Measurements from ENCODE around the gene CEACAM3. TPM values are rescaled to one million over a fixed set of nuclear protein-coding genes. Genes with fewer than 3 reads are reported as not detected.

CEACAM3 gene
- total and polyA plus RNA-seq, 9 of the 15 experiments (the other 6 are each of a cell fraction or from before 2014, with no cell fraction given) = not detected

DNA sequence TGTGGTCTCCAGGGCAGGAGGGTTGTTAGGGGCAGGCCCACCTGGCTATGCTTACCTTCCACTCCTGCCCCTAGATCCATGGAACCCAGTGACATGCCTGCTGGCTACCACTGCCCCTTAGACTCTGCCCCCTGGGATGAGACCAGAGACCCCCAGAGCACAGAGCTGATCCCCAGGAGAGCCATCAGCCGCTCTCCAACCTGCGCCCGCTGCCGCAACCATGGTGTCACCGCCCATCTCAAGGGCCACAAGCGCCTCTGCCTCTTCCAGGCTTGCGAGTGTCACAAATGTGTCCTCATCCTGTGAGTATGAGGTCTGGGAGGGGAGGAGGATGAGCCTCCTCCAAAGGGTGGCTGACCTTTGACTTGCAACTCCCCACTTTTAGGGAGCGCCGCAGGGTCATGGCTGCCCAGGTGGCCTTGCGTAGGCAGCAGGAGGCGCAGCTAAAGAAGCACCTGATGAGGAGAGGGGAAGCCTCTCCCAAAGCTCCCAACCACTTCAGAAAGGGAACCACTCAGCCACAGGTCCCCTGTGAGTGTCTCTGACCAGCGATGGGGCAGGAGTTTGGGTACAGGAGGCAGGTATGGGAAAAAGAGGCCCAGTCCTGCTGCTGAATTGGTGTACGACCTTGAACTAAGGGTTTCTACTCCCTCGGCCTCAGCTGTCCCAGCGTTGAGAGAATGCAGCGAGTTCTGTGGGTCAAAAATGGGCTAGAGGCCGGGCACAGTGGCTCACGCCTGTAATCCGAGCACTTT, 51.1 kb downstream of the CEACAM3 start (continued):
- TF ChIP-seq, protein P1, sequence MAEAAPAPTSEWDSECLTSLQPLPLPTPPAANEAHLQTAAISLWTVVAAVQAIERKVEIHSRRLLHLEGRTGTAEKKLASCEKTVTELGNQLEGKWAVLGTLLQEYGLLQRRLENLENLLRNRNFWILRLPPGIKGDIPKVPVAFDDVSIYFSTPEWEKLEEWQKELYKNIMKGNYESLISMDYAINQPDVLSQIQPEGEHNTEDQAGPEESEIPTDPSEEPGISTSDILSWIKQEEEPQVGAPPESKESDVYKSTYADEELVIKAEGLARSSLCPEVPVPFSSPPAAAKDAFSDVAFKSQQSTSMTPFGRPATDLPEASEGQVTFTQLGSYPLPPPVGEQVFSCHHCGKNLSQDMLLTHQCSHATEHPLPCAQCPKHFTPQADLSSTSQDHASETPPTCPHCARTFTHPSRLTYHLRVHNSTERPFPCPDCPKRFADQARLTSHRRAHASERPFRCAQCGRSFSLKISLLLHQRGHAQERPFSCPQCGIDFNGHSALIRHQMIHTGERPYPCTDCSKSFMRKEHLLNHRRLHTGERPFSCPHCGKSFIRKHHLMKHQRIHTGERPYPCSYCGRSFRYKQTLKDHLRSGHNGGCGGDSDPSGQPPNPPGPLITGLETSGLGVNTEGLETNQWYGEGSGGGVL (CRISPR knock-in tag; IDR thresholded peaks at IDR 0.05) = no peak
- no peak for TF ChIP-seq NCOA4 (IDR thresholded peaks at IDR 0.05; ENCODE audit: partially characterized antibody)
- TF ChIP-seq, protein P2, sequence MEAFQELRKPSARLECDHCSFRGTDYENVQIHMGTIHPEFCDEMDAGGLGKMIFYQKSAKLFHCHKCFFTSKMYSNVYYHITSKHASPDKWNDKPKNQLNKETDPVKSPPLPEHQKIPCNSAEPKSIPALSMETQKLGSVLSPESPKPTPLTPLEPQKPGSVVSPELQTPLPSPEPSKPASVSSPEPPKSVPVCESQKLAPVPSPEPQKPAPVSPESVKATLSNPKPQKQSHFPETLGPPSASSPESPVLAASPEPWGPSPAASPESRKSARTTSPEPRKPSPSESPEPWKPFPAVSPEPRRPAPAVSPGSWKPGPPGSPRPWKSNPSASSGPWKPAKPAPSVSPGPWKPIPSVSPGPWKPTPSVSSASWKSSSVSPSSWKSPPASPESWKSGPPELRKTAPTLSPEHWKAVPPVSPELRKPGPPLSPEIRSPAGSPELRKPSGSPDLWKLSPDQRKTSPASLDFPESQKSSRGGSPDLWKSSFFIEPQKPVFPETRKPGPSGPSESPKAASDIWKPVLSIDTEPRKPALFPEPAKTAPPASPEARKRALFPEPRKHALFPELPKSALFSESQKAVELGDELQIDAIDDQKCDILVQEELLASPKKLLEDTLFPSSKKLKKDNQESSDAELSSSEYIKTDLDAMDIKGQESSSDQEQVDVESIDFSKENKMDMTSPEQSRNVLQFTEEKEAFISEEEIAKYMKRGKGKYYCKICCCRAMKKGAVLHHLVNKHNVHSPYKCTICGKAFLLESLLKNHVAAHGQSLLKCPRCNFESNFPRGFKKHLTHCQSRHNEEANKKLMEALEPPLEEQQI (IDR thresholded peaks at IDR 0.05) = no peak
- TF ChIP-seq, protein P3, sequence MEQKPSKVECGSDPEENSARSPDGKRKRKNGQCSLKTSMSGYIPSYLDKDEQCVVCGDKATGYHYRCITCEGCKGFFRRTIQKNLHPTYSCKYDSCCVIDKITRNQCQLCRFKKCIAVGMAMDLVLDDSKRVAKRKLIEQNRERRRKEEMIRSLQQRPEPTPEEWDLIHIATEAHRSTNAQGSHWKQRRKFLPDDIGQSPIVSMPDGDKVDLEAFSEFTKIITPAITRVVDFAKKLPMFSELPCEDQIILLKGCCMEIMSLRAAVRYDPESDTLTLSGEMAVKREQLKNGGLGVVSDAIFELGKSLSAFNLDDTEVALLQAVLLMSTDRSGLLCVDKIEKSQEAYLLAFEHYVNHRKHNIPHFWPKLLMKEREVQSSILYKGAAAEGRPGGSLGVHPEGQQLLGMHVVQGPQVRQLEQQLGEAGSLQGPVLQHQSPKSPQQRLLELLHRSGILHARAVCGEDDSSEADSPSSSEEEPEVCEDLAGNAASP (IDR thresholded peaks at IDR 0.05) = no peak
- TF ChIP-seq, protein P4, sequence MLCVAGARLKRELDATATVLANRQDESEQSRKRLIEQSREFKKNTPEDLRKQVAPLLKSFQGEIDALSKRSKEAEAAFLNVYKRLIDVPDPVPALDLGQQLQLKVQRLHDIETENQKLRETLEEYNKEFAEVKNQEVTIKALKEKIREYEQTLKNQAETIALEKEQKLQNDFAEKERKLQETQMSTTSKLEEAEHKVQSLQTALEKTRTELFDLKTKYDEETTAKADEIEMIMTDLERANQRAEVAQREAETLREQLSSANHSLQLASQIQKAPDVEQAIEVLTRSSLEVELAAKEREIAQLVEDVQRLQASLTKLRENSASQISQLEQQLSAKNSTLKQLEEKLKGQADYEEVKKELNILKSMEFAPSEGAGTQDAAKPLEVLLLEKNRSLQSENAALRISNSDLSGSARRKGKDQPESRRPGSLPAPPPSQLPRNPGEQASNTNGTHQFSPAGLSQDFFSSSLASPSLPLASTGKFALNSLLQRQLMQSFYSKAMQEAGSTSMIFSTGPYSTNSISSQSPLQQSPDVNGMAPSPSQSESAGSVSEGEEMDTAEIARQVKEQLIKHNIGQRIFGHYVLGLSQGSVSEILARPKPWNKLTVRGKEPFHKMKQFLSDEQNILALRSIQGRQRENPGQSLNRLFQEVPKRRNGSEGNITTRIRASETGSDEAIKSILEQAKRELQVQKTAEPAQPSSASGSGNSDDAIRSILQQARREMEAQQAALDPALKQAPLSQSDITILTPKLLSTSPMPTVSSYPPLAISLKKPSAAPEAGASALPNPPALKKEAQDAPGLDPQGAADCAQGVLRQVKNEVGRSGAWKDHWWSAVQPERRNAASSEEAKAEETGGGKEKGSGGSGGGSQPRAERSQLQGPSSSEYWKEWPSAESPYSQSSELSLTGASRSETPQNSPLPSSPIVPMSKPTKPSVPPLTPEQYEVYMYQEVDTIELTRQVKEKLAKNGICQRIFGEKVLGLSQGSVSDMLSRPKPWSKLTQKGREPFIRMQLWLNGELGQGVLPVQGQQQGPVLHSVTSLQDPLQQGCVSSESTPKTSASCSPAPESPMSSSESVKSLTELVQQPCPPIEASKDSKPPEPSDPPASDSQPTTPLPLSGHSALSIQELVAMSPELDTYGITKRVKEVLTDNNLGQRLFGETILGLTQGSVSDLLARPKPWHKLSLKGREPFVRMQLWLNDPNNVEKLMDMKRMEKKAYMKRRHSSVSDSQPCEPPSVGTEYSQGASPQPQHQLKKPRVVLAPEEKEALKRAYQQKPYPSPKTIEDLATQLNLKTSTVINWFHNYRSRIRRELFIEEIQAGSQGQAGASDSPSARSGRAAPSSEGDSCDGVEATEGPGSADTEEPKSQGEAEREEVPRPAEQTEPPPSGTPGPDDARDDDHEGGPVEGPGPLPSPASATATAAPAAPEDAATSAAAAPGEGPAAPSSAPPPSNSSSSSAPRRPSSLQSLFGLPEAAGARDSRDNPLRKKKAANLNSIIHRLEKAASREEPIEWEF (CRISPR knock-in tag; IDR thresholded peaks at IDR 0.05) = no peak

Measured in K562 (cell line).